ENCODE data around the gene DDI1.

Gene DDI1

DNA sequence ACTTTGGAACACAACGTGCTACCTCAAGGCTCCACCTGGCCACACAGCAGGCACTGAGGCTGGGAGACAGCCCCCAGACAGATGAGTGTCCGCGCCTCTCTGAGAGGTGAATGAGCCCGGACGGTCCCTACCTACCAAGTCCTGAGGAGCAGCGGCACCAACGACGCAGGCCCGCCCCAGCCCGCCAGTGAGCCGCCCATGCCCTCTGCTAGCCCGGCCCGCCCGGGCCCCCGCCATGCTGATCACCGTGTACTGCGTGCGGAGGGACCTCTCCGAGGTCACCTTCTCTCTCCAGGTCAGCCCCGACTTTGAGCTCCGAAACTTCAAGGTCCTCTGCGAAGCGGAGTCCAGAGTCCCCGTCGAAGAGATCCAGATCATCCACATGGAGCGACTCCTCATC is at the start of gene DDI1:
Gene DDI1 (plus strand): TSS at position 53 of the 400 bp plus-strand sequence. CDS start 183 bp downstream, at position 236.
- no peak for DNase-seq (ENCODE audit: low spot score)

DNA sequence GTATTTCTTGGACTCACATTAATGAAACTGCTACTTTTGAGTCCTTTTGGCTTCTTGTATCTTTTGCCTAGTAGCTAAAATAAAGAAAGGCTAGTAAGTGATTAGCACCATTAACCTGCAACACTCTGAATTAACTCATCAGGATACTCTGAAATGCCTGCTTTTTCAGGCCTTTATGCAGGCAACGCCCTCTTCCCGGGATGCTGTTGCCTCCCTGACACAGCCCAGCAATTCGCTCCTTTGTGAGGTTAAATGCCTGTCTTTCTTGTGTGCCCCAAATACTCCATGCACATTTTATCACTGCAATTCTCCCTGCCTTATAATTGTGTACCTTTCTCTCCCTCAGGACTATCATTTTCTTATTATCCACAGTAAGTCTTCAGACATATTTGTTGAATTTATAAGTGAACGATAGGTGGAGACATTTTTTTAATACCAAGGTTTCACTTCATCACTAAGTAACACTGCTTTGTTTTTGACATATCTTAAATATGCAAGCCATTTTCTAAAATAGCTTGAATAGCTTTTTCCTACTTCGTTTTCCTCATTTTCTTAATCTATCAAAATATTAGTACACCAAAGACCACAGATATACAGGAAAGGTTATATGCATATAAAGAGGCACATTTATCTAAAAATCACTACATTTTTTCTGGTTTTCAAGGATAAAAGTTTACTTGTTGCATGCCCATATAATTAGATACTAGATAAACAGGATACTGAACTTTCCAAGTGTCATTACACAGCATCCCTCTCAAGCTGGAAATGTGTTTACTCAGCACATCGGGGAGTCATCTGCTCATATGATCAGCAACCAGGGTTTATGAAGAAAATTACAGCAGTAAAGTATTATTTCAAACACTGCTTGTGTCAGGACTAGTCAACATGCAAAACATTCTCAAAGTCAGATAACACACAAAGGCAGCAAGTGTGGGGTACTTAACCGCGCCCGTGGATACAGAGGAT is 48.5 kb upstream of the DDI1 start:
- no peak for DNase-seq (ENCODE audit: low spot score)

- no peak for DNase-seq (ENCODE audit: low spot score)
These were observed 47.9 kb upstream of the DDI1 start for GRCh38 chr11:103988595-103988969.

- DNase-seq (ENCODE audit: low spot score) = no peak
These were observed 42.9 kb upstream of the DDI1 start for GRCh38 chr11:103993507-103993906.

GRCh38 chr11:103994094-103994493 is 42.3 kb upstream of the DDI1 start:
- DNase-seq (ENCODE audit: low spot score) = no peak

- no peak for DNase-seq (ENCODE audit: low spot score)
These were observed 41.9 kb upstream of the DDI1 start for GRCh38 chr11:103994518-103994917.

- no peak for DNase-seq (ENCODE audit: low spot score)
These were observed 40.5 kb upstream of the DDI1 start for GRCh38 chr11:103995896-103996295.

GRCh38 chr11:103997082-103997481 is 39.4 kb upstream of the DDI1 start:
- no peak for DNase-seq (ENCODE audit: low spot score)

DNA sequence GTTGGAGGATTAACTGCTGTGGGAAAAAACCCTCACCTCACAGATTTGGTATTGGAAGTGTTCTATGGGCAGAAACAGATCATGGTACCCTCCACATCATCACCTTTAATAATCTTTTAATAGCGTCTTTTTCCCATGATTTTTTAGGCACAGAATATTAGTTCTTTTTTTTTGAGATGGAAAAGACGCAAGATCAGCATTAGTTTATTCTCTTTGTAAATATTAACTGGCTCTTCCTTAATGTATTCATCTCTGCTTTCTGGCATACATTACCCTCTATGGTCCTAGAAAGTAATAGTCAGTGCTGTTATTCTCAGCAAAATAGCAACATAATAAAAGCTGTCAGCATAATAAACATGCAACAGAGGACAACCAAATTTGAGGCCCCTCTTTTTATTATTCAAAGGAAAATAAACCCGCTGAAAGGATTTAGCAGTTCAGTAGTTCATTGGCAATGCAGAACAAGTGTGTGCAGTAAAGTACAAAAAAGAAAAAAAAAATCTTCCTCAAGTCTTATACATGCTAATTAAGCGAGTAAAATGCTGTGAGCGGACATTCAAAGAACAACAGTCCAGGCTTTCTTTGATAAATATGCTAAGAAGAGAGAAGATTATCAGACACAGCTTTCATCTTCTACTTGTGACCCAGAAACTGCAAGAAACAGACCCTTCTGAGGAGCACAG is 37.5 kb upstream of the DDI1 start:
- DNase-seq (ENCODE audit: low spot score) = no peak

GRCh38 chr11:104000798-104001197 is 35.6 kb upstream of the DDI1 start:
- DNase-seq (ENCODE audit: low spot score) = no peak

- no peak for DNase-seq (ENCODE audit: low spot score)
These were observed 34.8 kb upstream of the DDI1 start for GRCh38 chr11:104001561-104002056.

DNA sequence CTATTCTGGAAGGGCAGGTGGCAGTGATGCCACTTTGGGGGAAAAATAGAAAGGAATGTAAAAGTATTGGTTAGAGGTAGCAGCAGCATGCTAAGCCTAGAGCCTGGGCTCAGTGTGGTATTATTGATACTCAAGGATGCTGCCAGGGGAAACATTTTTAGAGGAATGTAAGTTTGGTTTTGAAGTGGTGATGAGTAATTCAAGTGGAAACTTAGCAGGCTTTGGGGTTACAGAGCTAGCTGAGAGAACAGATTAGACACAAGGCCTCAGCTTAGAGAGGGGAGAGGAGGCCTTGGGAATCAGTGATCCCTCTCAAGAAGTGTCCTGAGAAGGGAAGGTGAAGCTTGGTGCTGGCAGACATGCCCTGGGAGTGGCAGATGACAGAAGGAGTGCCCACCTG is 32.9 kb upstream of the DDI1 start:
- no peak for DNase-seq (ENCODE audit: low spot score)

GRCh38 chr11:104005234-104005855 is 31.1 kb upstream of the DDI1 start:
- no peak for DNase-seq (ENCODE audit: low spot score)

DNA sequence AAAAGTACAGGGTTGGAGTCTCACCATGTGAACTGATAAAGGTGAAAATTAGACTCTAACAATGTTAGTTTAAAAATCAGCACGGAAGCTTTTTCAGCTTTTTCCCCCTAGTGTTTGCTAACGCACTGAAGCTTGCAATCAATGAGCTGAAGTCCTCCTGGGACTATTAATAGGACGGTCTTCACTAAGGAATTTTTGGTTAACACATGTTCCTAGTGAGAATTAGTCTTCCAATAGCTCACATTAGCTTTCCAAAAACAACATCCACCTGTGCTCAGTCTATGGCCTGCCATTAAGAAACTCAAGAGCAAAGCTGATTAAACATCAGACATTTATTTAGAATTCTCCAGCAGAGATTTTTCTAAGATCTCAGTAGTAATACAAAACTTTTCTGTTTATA is 26.7 kb upstream of the DDI1 start:
- DNase-seq (ENCODE audit: low spot score) = no peak

- DNase-seq (ENCODE audit: low spot score) = no peak
These were observed 25.4 kb upstream of the DDI1 start for GRCh38 chr11:104011044-104011443.

GRCh38 chr11:104015649-104016415 is 20.6 kb upstream of the DDI1 start:
- DNase-seq (ENCODE audit: low spot score) = no peak

- DNase-seq (ENCODE audit: low spot score) = no peak
These were observed 11.9 kb upstream of the DDI1 start for GRCh38 chr11:104024572-104024971.

DNA sequence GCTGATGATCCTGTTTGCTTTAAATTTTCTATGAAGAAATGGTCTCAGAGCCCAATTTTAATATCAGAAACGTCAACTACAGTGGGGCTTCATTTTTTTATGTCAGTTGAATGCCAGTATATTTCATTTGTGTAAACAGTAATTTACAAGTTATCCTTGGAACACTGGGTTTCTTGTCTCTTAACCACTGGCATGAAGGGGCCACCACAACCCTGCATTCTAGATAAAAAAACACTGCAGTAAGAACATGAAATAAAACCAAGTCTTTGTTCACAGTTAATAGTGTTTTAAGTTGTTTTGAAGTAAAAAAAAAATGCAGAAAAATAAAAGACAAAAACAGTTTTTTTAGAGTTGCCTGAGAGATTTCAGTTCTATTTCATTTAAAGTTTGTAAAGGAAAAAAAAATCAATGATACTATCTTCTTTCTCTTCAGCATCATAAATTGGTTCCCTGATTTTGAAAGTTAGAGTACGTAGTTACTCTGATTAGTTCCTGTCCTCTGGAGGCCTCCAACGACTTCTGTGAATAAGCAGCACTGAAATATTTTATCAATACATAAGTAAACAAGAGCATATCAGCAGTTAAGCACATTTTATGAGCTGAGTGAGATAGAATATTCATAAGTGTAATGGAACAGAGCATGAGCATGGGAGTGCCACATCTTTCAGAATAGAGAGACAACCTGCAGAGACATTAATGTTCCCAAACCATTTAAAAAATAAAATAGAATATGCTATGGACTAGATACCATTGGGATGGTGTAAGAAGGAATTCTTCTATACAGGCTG is 7.8 kb upstream of the DDI1 start:
- no peak for DNase-seq (ENCODE audit: low spot score)

DNA sequence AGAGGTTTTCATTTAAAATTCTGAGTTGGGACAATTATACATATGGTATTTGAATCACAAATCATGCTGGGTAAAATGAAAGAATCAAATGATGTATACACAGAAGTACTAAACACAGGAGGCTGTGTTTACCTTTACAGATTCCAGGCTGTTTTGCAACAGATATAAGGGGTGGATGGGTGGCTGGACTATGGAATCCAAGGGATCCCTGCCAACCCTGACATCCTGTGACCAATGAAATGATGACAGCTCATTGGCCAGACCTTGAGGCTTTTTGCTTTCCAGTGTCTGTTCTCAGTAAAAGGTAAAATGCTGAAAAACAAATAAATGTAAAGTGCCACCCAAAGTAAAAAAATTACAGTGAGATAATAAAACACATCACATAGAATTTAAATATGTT is 3.3 kb upstream of the DDI1 start:
- DNase-seq (ENCODE audit: low spot score) = no peak

DNA sequence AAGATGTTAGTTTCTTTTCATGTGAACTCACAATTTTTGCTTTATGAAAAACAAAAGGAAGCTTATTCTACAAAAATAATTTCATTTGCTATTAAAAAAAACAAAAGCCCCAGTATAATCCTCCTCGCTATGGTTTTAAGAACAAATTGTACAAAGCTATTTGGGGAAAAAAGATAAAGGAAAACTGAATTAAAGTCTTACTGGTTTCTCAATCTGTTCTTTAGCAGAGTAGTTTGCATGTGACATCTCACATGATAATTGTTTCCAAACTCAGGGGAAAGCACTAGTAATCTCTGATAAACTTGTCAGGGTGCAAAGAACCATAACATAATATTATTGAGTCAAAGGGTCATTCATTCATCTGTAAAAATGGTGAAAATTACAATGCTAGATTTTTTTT is 2.9 kb upstream of the DDI1 start:
- DNase-seq (ENCODE audit: low spot score) = no peak

GRCh38 chr11:104036995-104037394 is 555 bp downstream of the DDI1 start:
- DNase-seq (ENCODE audit: low spot score) = no peak

Measured in hematopoietic multipotent progenitor cell treated with erythropoietin and hydrocortisone succinate and interleukin-3 and kit ligand, for 15 days (in vitro differentiated cells).